GM18867 (cell line): Measurements from ENCODE around the gene ZFR.

Experiments
- ATAC-seq: cut with Tn5 transposase; IDR thresholded peaks from one replicate; pipeline ENCODE4 v1.9.1; 2021; ENCODE audit warnings: mild to moderate bottlenecking, moderate library complexity; ENCODE audit not compliant: unreplicated experiment

The ZFR gene

GRCh38 chr5:32365623-32366022, 78.9 kb downstream of the ZFR start:
- no peak for ATAC-seq

GRCh38 chr5:32363030-32363429, 81.5 kb downstream of the ZFR start:
- no peak for ATAC-seq

DNA sequence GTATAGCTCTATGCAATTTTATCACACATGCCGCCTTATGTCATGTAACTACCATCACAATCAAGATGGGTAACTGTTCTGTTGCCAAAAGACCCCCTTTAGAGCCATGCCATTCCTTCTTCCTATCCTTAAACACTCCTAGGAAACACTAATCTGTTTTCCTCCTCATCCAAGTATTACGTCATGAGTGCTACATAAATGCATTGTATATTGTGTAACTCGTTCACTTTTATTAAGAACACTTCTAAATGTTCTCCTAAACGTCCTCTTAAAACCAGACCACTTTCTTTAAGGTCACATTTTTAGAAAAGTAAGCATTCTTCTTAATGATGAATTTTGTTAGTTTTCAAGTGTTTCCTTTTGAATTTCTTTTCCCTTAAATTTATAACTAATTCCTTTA, 82.0 kb downstream of the ZFR start:
- no peak for ATAC-seq

DNA sequence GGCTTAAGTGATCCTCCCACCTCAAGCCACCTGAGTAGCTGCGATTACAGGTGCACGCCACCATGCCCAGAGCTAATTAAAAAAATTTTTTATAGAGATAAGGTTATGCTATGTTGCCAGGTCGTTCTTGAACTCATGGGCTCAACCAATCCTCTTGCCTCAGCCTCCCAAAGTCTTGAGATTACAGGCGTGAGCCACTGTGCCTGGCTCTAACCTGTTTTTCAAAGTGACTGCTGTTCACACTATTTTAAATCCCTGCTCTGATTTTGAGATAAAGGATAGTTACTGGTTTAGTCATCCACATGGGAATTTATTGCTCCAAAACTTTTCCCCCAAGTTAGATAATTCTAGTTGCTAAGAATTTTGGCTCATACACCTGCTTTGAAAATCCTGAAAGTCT, 83.6 kb downstream of the ZFR start:
- no peak for ATAC-seq

GRCh38 chr5:32358611-32359010, 85.9 kb downstream of the ZFR start:
- no peak for ATAC-seq

- no peak for ATAC-seq
Measured at GRCh38 chr5:32357658-32358057, 86.9 kb downstream of the ZFR start.

- ATAC-seq: no peak
Measured at GRCh38 chr5:32355686-32356085, 88.9 kb downstream of the ZFR start.

GRCh38 chr5:32353420-32353819, 91.1 kb downstream of the ZFR start:
- no peak for ATAC-seq

GRCh38 chr5:32352685-32353084, 91.9 kb downstream of the ZFR start:
- no peak for ATAC-seq

GRCh38 chr5:32346869-32347268, 97.7 kb downstream of the ZFR start:
- no peak for ATAC-seq

DNA sequence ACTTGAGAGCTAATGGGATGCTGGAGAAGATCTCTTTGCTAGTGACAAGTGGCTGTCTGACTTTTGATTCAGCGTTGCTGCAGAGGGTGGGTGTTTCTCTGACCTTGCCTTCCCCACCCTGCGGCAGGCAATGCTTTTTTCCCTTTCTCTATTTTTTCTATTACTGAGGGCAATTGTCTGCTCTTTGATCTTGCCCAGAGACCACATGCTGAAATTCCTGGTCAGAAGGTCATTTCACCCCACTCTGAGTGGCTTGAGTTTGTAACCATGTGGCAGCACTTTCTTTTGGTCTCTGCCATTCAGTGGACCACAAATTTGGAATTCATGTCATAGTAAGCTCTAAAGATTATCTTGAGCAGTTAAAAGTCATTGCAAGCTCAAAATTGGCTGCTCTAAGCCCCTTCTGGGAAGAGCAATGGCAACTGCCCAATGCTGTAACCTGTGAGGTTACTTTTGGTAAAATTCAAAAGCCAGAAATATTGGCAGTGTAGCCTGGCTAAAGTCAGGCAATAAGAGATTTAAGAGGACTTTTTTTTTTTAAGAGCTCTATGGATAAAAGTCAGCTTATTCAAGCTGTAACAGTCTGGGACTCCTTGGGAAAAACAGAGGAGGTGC, 101.4 kb downstream of the ZFR start:
- ATAC-seq: no peak

GRCh38 chr5:32342656-32343055, 101.9 kb downstream of the ZFR start:
- no peak for ATAC-seq

DNA sequence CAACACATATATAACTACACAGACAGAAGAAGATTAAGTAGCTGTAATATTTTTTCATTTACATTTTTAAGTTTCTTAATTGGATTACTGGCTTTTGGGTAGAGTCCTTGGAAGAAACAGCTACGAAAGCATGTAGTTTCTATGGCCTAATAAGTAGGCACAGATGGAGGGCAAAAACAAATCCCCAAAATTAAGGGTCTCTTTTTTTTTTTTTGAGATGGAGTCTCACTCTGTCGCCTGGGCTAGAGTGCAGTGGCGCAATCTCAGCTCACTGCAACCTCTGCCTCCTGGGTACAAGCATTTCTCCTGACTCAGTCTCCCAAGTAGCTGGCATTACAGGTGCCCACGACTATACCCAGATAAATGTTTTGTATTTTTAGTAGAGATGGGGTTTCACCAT, 104.7 kb downstream of the ZFR start:
- ATAC-seq: no peak

DNA sequence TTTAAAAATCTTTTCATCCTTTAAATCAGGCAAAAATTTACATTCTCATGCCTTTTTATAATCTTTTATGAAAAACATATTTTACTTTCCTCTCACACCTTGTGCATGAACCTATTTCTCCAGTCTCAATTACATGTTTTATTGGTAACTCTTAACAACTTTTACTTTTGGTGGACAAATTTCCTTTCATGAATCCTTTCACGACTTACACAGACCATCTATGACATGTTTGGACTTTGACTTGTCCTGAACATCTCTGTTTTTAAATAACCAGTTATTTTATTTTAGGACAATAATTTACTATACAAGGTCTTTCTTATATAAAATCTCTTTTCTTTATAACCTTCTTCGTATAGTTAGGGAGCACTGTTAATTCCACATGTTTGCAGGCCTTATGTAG, 105.3 kb downstream of the ZFR start:
- no peak for ATAC-seq

DNA sequence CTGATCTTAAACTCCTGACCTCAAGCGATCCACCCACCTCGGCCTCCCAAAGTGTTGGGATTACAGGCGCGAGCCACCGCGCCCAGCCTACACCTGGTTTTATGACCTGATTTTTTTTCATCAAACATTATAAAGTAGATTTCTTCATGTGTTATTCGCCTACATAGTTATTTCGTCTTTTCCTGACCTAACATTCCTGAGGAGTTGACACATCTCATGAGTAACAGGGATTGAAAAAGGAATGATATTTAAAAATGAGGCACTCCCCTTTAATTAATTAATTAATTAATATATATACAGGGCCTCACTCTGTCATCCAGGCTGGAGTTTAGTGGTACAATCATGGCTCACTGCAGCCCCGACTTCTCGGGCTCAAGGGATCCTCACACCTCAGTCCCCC, 111.6 kb downstream of the ZFR start:
- ATAC-seq: no peak

GRCh38 chr5:32332361-32332760, 112.2 kb downstream of the ZFR start:
- no peak for ATAC-seq

DNA sequence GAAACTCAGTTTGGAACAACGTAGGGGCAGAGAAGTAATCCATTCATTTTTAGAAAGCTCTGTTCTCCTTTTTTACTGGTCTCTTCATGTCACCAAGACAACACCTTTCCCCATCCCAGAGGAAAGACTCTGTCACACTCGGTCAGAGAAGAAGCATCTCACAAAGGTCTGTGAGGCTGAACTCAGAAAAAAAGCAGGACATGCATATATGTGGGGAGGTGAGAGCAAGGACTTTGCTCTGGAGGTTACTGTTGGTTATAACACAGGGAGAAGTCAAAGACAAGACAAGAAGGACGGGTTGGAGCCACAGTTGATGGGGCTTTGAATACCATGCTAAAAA, 112.6 kb downstream of the ZFR start:
- ATAC-seq: no peak

DNA sequence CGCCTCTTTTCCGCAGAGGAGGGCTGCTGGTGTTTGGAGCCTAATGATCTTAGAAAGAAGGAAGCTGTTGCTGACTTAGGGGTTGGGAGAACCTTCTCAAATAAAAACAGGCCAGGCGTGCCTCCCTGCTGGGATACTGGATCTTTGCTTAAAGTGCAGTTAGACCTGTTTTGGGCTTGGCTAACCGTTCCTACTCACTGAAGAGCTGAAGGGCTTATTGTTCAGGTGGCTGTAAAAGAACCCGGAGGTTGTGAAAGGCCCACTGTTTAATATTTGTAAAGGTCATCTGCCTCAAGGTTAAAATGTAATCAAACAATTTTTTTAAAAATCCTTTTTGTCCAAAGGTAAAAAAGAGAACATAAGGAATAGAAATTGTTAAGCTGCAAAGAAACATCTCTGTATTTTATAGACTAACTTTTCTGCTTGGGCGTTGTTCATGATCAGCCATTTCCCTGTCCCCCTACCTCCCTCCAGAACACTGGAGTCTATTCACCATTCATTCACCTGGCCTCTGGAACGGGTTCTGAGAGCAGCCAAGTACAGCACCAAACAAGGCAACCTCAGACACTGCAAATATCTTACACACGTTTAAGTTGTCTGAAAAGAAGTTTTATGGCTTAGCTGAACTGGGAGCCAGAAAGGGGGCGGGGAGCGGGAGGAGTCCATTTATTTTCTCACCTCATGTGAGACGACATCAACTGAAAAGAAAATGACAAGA, 113.2 kb downstream of the ZFR start:
- ATAC-seq: no peak

GRCh38 chr5:32330126-32330971, 114.2 kb downstream of the ZFR start:
- ATAC-seq: no peak

GRCh38 chr5:32329395-32329834, 115.1 kb downstream of the ZFR start:
- peak; percentile 79 for ATAC-seq

DNA sequence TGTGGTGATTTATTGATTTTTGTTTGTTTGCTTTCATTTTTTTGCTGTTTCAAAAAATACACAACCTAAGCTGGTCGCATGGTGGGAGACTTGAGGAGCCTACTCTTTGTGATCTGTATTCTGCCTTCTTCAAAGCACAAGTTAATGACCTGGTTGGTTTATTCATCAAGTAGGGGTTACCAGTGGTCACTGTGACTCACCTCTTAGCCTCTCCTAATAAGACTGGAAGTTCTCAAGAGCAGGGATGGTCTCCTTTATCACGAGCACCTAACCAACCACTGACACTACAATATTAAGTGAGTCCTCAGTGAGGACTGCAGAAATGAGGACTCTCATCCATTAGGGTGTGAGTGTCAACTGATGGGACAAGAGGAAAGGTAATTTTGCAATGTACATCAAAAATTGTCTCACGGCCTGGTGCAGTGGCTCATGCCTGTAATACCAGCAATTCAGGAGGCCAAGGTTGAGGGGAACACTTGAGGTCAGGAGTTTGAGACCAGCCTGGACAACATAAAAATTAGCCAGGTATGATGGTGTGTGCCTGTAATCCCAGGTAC, 118.2 kb downstream of the ZFR start:
- ATAC-seq: no peak

- no peak for ATAC-seq
Measured at GRCh38 chr5:32325616-32326015, 118.9 kb downstream of the ZFR start.
